Erythroblast (primary cell): ENCODE measurements around the gene DUS1L.
A peak's percentile ranks its signal among the peaks of the same experiment; 100 is the strongest.
"Not testable (repeated sequence)": the region's sequence is repeated elsewhere in the genome, so short reads cannot be mapped to it uniquely, and the experiment has no call there.

Experiments
- DNase-seq, 2 experiments: peaks; one replicate each; lab custom pipeline; 2025; lab: John Stamatoyannopoulos, UW
- GATA1 ChIP-seq: IDR thresholded peaks from 2 replicates; pipeline ENCODE4 v1.6.1; 2011; ENCODE audit warnings: low read depth, mild to moderate bottlenecking, control low read depth, low read length, moderate library complexity
- POLR2A ChIP-seq: IDR thresholded peaks from 2 replicates; pipeline ENCODE4 v1.6.1; 2011; ENCODE audit warnings: mild to moderate bottlenecking, low read length

DUS1L gene

DNA sequence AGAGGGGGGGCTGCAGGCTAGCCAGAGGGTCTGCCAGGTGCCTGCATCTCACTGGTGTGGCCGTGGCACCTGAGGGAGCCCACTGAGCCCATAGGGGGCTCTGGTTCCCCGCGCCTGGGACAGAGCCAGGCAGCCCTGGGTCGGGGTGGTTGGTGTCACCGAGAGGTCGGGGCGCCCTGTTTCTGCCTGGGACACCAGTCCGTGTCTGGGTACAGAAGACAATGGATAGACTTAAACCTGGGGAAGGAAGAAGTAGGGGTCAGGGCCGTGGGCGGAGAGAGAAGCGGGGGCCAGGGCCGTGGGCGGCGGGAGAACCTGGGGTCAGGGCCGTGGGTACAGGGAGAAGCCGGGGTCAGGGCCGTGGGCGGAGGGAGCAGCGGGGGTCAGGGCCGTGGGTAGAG, 17.0 kb downstream of the DUS1L start:
- no peak for DNase-seq
- TF ChIP-seq GATA1 (no peak), POLR2A (no peak)

DNA sequence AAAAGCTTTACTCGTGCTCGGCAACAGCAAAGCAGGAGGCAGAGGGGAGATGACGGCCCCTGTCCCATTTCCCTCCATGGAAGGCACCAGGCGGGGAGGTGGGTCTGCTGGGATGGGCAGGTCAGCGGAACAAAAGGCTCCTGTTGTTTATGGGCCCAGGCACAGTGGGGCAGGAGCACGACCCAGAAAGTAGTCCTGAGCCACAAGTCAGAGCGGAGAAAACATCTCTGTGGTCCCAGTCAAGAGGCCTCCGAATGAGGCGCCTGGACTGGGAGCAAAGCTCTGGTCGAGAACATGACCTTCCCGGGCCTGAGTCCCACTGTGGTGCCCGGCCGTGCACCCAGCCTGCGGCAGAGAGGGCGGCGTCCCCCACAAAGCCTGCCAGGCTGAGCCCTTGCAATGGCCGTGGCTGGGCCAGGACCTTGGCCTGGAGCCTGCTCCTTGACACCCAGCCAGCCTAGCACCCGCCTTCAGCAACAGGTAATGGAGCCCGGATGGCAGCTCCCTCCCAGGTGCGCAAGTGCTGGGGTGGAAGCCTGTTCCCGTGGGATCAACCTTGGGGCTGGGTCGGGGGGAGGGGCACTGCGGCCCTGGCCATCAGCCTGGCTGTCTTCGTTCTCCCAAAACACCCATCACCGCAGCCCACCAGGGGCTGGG, 17.6 kb downstream of the DUS1L start:
- no peak for DNase-seq
- no peak for TF ChIP-seq GATA1
- TF ChIP-seq POLR2A, result no peak

DNA sequence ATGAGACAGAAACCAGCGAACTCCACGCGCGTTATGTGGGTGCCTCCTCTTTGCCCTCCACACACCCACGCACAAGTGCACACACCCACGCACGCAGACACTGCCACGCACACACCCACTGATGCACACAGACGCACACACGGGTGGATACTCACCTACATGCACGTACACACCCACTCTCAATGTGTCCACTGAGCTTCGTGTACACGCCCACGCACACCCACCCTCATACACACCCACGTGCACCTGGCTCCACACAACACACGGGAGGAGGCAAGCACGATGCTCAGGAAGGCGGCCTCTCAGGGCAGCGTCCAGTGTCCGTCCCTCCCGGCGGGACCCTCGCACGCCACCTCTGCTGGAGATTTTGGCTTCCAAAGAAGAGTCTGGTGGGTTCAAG, 18.2 kb downstream of the DUS1L start:
- TF ChIP-seq POLR2A (no peak), GATA1 (no peak)
- no peak for DNase-seq

DNA sequence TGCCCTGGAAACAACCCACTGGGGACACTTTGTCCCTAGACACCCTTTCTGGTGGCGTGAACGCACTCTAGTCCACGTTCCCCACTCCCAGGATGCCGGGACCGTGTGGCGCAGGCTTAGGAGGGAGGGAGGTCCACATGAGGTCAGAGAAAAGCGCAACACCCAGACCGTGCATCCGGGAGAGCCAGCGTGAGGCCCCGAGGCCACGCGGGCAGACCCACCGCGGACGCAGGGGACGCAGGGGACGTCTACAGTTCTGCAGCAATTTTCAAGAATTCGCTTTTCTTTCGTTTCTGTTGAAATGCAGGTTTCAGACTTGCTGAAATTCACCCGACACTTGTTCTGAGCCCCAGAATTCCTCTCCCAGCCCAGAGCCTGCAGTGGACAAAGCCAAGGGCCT, 18.7 kb downstream of the DUS1L start:
- no peak for TF ChIP-seq POLR2A
- no peak for TF ChIP-seq GATA1
- DNase-seq, result no peak

DNA sequence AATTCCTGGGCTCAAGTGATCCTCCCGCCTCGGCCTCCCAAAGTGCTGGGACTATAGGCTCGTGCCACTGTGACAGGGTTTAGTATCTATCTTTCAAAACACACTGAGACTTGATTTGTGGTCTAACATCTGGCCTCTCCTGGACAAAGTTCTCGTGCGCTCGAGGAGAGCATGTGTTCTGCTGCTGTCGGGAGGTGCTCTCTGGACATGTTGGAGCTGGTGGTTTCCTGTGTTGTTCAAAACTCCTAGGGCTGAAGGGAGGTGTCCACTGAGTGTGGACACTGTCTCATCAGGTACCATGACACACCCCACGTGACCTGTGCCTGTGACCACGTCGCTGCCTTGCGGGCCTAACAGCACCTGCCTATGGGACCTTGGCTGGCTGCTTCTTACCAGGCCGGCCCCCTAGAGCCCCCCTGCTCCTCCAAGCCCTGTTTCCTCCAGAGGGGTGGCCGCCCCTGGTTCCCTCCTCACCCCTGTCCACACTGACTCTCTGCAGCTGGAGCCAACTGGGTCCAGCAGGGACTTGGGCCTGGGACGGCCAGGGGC, 19.6 kb downstream of the DUS1L start:
- TF ChIP-seq POLR2A (no peak), GATA1 (no peak)
- no peak for DNase-seq

DNA sequence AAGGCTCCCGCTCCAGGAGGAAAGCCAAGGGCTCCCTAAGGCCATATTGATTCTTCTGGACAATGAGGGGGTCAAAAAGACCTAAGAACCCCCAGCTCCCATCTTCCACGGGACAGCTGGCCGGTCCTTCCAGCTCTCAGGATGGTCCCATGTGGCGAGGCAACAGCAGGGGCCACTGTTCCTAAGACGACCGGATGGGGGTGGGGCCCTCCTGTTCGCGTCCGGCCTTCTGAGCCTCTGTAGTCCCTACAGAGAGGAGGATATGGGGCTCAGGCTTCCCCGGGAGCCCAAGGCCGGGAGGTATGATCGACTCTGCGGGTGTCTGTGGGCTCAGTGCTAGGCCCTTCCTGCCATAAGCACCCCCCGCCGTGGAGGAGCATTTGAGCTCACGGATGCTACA, 22.1 kb downstream of the DUS1L start:
- TF ChIP-seq GATA1, result no peak
- no peak for TF ChIP-seq POLR2A
- DNase-seq, result no peak

DNA sequence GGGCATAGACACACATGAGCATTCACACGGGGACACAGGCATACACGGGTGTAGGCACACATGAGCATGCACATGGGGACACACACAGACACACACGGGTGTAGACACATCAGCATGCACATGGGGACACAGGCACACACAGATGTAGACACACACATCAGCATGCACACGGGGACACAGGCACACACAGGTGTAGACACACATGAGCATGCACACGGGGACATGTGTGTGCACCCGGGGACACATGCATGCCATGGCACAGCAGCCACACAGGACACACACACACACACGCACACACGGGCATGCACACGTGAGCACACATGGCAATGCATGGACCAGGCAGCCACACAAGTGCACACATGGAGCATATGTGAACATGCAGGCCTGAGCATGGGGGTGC, 23.0 kb downstream of the DUS1L start:
- no peak for DNase-seq
- TF ChIP-seq GATA1, result no peak
- no peak for TF ChIP-seq POLR2A

DNA sequence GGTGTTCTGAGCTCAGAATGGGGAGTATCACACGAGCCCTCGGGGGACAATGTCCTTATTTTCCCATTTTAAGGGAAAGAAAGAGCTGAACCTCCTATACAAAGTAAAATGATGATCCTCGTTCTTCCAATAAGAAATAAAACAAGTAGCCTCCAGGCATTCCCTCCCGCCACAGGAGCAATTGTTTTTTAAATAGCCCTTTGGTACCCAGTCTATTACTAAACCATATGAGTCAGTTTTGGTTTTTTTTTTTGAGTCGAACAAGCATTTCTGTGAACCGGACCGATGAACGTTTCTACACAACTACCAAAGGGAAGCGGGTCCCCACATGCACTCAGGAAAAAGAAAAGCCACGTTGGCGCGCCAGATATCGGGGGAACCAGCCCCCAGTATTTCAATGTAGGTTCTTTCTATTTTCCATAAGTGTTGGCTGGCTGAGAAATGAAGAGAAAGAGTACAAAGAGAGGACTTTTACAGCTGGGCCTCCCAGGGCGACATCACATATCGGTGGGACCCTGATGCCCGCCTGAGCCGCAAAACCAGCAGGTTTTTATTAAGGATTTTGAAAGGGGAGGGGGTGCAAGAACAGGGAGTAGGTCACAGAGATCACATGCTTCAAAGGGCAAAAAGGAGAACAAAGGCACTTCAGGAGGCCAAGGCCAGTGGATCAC, 24.3 kb downstream of the DUS1L start:
- no peak for DNase-seq
- no peak for TF ChIP-seq GATA1
- no peak for TF ChIP-seq POLR2A

DNA sequence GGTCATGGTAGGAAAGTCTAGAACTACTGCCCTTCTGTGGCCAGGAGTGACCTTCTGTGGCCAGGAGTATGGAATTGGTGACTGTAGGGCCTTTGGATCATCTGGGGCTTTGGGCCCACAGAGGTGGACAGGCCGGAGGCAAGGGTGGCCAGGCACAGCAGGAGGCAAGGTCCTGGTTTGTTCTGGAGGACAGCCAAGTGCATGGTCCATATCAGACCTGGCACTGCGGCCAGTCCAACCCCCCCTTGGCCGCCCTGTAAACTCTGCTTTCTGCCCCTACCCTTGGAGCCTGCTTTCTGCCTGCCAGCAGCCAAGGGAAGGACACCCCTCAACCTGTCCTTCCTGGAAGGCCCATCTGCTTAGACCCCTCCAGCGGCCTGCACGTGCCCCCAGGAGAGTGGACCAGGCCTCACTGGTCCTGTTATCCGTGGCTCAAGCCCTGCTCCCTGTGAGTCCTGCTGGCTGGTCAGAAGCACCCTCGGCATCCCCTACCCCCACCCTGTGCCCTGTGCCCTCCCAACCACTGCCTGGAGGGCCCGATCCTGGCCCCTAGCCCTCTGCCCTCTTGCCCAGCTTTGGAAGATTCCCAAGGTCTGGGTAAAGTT, 25.8 kb downstream of the DUS1L start:
- no peak for DNase-seq
- TF ChIP-seq POLR2A (no peak), GATA1 (no peak)

DNA sequence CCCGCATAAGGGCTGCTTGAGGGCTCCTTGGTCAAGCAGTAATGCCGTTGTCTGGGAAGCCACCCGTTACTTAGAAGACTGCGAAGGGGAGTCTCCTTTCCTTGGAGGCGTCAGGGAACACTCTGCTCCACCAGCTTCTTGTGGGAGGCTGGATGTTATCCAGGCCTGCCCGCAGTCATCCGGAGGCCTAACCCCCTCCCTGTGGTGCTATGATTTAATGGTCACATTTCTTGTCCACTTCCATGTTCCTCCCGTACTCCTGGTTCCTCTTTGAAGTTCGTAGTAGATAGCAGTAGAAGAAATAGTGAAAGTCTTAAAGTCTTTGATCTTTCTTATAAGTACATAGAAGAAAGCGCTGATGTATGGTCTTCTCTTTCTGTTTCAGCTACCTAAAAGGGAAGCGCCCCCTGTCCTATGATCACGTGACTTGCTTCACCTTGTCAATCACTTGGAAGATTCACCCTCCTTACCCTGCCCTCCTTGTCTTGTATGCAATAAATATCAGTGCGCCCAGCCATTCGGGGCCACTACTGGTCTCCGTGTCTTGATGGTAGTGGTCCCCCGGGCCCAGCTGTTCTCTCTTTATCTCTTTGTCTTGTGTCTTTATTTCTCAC, 26.7 kb downstream of the DUS1L start:
- not testable (repeated sequence) for DNase-seq

DNA sequence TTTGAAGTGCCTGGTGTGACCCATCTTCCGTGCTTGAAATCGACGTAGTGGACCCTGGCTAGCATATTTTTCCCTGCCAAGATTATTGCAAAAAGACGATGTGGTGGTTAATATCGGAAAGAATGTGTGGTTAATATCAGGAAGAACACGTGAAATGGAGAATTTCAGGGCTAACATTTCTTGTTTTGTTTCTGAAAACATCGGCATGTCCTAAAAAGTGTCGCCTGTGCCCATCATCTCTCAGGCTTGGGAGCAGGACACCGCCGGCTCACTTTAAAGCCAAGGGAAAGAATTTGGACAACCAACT, 27.8 kb downstream of the DUS1L start:
- TF ChIP-seq GATA1 (no peak), POLR2A (no peak)
- no peak for DNase-seq

DNA sequence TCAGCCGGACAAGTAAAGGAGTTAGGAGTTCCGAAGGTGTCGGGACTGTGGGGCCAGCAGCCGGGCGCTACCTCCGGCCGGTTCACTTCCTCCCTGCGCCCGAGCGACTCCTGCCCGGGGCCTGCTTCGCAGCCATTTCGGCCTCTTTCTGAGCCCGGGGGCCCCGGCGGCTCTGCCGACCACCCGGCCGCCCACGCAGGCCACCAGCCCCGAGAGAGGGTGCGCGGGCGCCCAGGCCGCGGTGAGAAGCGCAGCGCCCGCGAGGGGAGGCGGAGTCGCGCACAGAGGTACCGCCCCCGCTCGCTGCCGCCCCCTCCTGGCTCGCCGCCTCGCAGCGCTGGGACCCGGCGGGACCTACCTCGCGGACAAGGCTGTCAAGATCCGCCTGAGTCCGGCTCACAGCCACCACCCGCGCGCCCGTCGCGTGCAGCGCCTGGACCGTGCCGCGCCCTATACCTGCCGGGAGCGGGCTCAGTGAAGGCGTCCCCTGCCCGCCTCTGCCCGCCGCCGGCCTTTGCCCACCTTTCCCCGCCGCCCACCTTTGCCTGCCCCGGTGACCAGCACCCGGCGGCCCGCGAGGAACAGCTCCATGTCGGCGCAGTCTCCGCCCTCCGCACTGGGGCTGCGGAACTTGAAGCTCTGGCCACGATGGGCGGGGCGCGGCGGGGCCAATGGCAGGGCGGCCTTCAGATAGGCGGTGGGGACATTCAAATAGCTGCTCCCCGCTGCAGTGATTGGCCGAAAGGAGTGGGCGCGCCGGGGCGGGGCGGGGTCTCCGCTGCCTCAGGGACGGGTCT, 28.3 kb downstream of the DUS1L start, which contains the start of gene DCXR:
DCXR (minus strand) TSS at position 606 of the 797 bp plus-strand sequence; CDS start at position 591, 15 bp downstream.
- DNase-seq, result peak; percentile 97 to 98
- TF ChIP-seq GATA1, result no peak
- TF ChIP-seq POLR2A, result peak; percentile 90

DNA sequence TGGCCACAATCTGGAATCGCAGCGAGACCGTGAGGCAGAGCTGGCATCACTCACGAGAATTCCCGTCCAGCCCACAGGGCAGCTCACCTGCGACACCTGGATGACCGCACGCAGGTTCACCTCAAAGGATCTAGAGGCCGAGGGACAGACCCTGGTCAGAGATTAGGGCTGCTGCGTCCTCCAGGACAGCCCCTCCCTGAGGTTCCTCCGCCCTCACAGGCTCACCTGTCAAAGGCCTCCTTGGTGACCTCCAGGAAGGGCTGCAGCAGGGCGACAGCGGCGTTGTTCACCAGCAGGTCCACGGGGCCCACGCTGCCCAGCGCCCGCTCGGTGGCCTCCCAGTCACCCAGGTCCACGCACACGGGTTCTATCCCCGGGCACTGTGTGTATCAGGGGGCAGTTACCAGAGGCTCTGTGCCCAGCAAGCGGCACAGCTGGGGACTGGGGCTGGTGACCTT, 28.9 kb downstream of the DUS1L start:
- TF ChIP-seq POLR2A (no peak), GATA1 (no peak)
- peak in 1 of 2 experiments; percentile 50 for DNase-seq
